Measurements from ENCODE around the gene CHKA. TPM values are rescaled to one million over a fixed set of nuclear protein-coding genes. Genes with fewer than 3 reads are reported as not detected.

The CHKA gene
- total and polyA plus RNA-seq, 4 donors: 17.6 to 73.4 (median 49.0) TPM

GRCh38 chr11:68044898-68045351, 76.3 kb downstream of the CHKA start:
- Histone ChIP-seq H3K9me3 (ENCODE audit: control insufficient read depth in 4 of 4, insufficient read depth in 3 of 4, low read length in 3 of 4) (no peaks in the 10 kb centered on the region), H3K9ac (ENCODE audit: insufficient read depth in 1 of 2, low read length in 2 of 2) (no peak overlapping the region), H3K27me3 (ENCODE audit: control insufficient read depth in 3 of 3, insufficient read depth in 3 of 3, low read length in 2 of 3) (no peaks in the 10 kb centered on the region), H3K36me3 (ENCODE audit: control insufficient read depth in 4 of 4, insufficient read depth in 4 of 4, low read length in 4 of 4) (peaks cover 0 to 61% (median 2%) of the 10 kb centered on the region in 4 donors), H3K27ac (ENCODE audit: low read depth in 1 of 2, low read length in 1 of 2) (no peak overlapping the region), H3K4me3 (no peak overlapping the region), H3K4me1 (ENCODE audit: control insufficient read depth in 5 of 5, insufficient read depth in 5 of 5, low read length in 5 of 5) (peaks cover 0 to 16% (median 2%) of the 10 kb centered on the region in 5 donors)
- DNase-seq: no peak
- 95 to 98% methylated on average over 18 of the region's 18 CpGs for WGBS, 2 donors
- ATAC-seq (ENCODE audit: insufficient read depth, low FRiP score): no peak
- TF ChIP-seq, protein P1, sequence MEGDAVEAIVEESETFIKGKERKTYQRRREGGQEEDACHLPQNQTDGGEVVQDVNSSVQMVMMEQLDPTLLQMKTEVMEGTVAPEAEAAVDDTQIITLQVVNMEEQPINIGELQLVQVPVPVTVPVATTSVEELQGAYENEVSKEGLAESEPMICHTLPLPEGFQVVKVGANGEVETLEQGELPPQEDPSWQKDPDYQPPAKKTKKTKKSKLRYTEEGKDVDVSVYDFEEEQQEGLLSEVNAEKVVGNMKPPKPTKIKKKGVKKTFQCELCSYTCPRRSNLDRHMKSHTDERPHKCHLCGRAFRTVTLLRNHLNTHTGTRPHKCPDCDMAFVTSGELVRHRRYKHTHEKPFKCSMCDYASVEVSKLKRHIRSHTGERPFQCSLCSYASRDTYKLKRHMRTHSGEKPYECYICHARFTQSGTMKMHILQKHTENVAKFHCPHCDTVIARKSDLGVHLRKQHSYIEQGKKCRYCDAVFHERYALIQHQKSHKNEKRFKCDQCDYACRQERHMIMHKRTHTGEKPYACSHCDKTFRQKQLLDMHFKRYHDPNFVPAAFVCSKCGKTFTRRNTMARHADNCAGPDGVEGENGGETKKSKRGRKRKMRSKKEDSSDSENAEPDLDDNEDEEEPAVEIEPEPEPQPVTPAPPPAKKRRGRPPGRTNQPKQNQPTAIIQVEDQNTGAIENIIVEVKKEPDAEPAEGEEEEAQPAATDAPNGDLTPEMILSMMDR (IDR thresholded peaks at IDR 0.05; ENCODE audit: control extremely low read depth, extremely low read depth): no peak

DNA sequence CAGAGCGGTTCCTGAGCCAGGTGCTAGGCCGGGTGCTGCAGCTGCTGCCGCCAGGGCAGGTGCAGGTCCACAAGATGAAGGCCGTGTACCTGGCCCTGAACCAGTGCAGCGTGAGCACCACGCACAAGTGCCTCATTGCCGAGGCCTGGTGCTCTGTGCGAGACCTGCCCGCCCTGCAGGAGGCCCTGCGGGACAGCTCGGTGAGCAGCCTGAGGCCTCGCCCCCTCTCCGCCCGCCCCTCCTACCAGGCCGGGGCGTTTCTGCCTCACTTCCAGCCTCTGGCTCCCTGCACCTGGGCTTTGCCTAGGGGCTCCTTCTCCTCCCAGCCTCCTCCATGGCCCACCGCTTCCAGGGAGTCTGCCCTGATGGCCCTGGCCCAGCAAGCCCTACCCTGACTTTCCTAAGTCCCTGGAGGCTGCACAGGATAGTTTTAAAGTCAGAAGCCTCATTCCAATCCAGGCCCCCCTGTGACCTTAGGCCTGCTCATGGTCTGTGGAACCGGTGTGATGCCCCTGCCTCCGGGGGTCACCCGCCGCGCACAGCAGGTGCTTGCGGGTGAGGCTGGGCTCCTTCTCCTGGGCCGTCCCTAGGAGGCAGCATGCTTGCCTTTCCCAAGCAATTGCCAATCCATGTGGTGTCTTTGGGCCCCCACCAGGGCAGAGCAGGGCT, 76.9 kb downstream of the CHKA start:
- H3K27me3 ChIP-seq (ENCODE audit: control insufficient read depth in 3 of 3, insufficient read depth in 3 of 3, low read length in 2 of 3): no peaks in the 10 kb centered on the region
- TF ChIP-seq, protein P1 (IDR thresholded peaks at IDR 0.05; ENCODE audit: control extremely low read depth, extremely low read depth): no peak
- WGBS, 2 donors: 91 to 92% methylated on average over 24 of the region's 24 CpGs
- H3K36me3 ChIP-seq (ENCODE audit: control insufficient read depth in 4 of 4, insufficient read depth in 4 of 4, low read length in 4 of 4): peaks cover 0 to 55% (median 2%) of the 10 kb centered on the region in 4 donors
- DNase-seq (no peak), ATAC-seq (ENCODE audit: insufficient read depth, low FRiP score) (no peak)
- no peaks in the 10 kb centered on the region for H3K9me3 ChIP-seq (ENCODE audit: control insufficient read depth in 4 of 4, insufficient read depth in 3 of 4, low read length in 3 of 4)
- no peak overlapping the region for H3K27ac ChIP-seq (ENCODE audit: low read depth in 1 of 2, low read length in 1 of 2)
- H3K4me1 ChIP-seq (ENCODE audit: control insufficient read depth in 5 of 5, insufficient read depth in 5 of 5, low read length in 5 of 5): peaks cover 0 to 22% (median 5%) of the 10 kb centered on the region in 5 donors
- H3K4me3 ChIP-seq: no peak overlapping the region
- no peak overlapping the region for H3K9ac ChIP-seq (ENCODE audit: insufficient read depth in 1 of 2, low read length in 2 of 2)

DNA sequence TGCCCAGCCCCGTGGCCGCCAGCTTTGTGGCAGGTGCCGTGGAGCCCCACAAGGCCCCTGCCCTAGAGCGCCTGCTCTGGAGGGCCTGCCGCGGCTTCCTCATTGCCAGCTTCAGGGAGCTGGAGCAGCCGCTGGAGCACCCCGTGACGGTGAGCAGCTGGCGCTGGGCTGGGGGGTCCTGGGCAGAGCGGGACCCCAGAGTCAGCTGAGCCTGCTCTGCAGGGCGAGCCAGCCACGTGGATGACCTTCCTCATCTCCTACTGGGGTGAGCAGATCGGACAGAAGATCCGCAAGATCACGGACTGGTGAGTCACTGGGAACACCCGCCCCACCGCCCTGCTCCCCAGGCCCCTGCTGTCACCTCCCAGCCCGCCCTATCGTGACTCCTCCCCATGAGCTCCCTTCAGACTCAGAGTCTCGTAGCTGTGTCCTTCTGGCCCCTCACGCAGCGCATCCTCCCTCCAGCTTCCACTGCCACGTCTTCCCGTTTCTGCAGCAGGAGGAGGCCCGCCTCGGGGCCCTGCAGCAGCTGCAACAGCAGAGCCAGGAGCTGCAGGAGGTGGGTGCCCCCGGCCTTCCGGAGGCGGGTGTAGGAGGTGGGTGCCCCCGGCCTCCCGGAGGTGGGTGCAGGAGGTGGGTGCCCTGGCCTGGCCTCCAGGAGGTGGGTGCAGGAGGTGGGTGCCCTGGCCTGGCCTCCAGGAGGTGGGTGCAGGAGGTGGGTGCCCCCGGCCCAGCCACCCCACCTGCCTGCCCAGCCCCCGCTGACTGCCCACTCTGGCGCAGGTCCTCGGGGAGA, 77.6 kb downstream of the CHKA start:
- no peaks in the 10 kb centered on the region for H3K27me3 ChIP-seq (ENCODE audit: control insufficient read depth in 3 of 3, insufficient read depth in 3 of 3, low read length in 2 of 3)
- no peak overlapping the region for H3K27ac ChIP-seq (ENCODE audit: low read depth in 1 of 2, low read length in 1 of 2)
- H3K4me1 ChIP-seq (ENCODE audit: control insufficient read depth in 5 of 5, insufficient read depth in 5 of 5, low read length in 5 of 5): peaks cover 0 to 29% (median 5%) of the 10 kb centered on the region in 5 donors
- ATAC-seq (ENCODE audit: insufficient read depth, low FRiP score) (no peak), DNase-seq (no peak)
- no peaks in the 10 kb centered on the region for H3K9me3 ChIP-seq (ENCODE audit: control insufficient read depth in 4 of 4, insufficient read depth in 3 of 4, low read length in 3 of 4)
- no peak overlapping the region for H3K4me3 ChIP-seq
- peaks cover 0 to 48% (median 2%) of the 10 kb centered on the region in 4 donors for H3K36me3 ChIP-seq (ENCODE audit: control insufficient read depth in 4 of 4, insufficient read depth in 4 of 4, low read length in 4 of 4)
- 90 to 92% methylated on average over 33 to 36 of the region's 36 CpGs for WGBS, 2 donors
- TF ChIP-seq, protein P1 (IDR thresholded peaks at IDR 0.05; ENCODE audit: control extremely low read depth, extremely low read depth): no peak
- no peak overlapping the region for H3K9ac ChIP-seq (ENCODE audit: insufficient read depth in 1 of 2, low read length in 2 of 2)
